Transverse colon (tissue), 4 donors: Measurements from ENCODE around the gene ADCY1.

Experiments used
- CTCF ChIP-seq, 5 experiments: fragments of 200-600 bp in 3 of 5; fragments of 450-650 bp in 2 of 5; sonication (generic) in 3 of 5; IDR thresholded peaks; 1 replicate in 2 of 5; 2 replicates in 3 of 5; pipeline ENCODE4 v1.5.1; 2016 to 2017; ENCODE audit warnings: antibody characterized with exemption in 5 of 5, inconsistent platforms in 3 of 5, mild to moderate bottlenecking in 2 of 5, moderate library complexity in 1 of 5
- EP300 ChIP-seq: sonication (generic); formaldehyde crosslinking; IDR thresholded peaks from one replicate; pipeline ENCODE4 v1.6.1; 2017; ENCODE audit warnings: antibody characterized with exemption, low read depth
- POLR2A ChIP-seq: fragments of 450-650 bp; IDR thresholded peaks from one replicate; pipeline ENCODE4 v1.6.1; 2016; ENCODE audit warnings: antibody characterized with exemption, mild to moderate bottlenecking, moderate library complexity
- POLR2AphosphoS5 ChIP-seq, 3 donors: sonication (generic); formaldehyde crosslinking; IDR thresholded peaks; one replicate each; pipeline ENCODE4 v1.6.1; 2016; ENCODE audit warnings: antibody characterized with exemption in 3 of 3

- TF ChIP-seq CTCF (IDR thresholded peaks at IDR 0.05) (no peak), POLR2AphosphoS5 (IDR thresholded peaks at IDR 0.05) (no peak), EP300 (no peak), POLR2A (no peak)
These were observed 82.3 kb downstream of the ADCY1 start for GRCh38 chr7:45656431-45656830.
